SK-N-SH treated with all-trans-retinoic acid at 6 μM for 48 hours (cell line): ENCODE results near the gene KLHL35.

Experiments used
- ATAC-seq: fragments of 200-7000 bp; cut with Tn5 transposase; 3 replicates; pipeline ENCODE4 v1.9.1; 2020; ENCODE audit warnings: mild to moderate bottlenecking, moderate library complexity
- ARNTL ChIP-seq: fragments of 450-650 bp; formaldehyde crosslinking; IDR thresholded peaks from 2 replicates; pipeline ENCODE4 v1.5.0; 2020; ENCODE audit warnings: low read depth, mild to moderate bottlenecking, moderate library complexity, borderline replicate concordance
- BACH2 ChIP-seq: fragments of 250-450 bp; sonication (Bioruptor Pico); IDR thresholded peaks from 2 replicates; pipeline ENCODE4 v1.9.0; 2021; ENCODE audit warnings: mild to moderate bottlenecking, borderline replicate concordance
- CREB5 ChIP-seq: fragments of 250-450 bp; sonication (Bioruptor Pico); IDR thresholded peaks from 2 replicates; pipeline ENCODE4 v1.5.1; 2020; ENCODE audit warnings: low read depth, mild to moderate bottlenecking, moderate library complexity
- CSDC2 ChIP-seq: fragments of 250-450 bp; sonication (Bioruptor Pico); IDR thresholded peaks from 2 replicates; pipeline ENCODE4 v1.5.0; 2020; ENCODE audit warnings: mild to moderate bottlenecking, moderate library complexity
- ESRRG ChIP-seq: fragments of 250-450 bp; sonication (Bioruptor Pico); IDR thresholded peaks from 2 replicates; pipeline ENCODE4 v1.6.1; 2021; ENCODE audit warnings: mild to moderate bottlenecking
- GLIS3 ChIP-seq: fragments of 250-450 bp; sonication (Bioruptor Pico); IDR thresholded peaks from 2 replicates; pipeline ENCODE4 v1.5.0; 2020; ENCODE audit warnings: mild to moderate bottlenecking, moderate library complexity
- ISL1 ChIP-seq: fragments of 250-450 bp; sonication (Bioruptor Pico); IDR thresholded peaks from 2 replicates; pipeline ENCODE4 v2.1.2; 2022; ENCODE audit warnings: mild to moderate bottlenecking, moderate library complexity
- OSR1 ChIP-seq: fragments of 250-450 bp; sonication (Bioruptor Pico); IDR thresholded peaks from 2 replicates; pipeline ENCODE4 v1.8.0; 2022; ENCODE audit warnings: moderate library complexity, mild to moderate bottlenecking, inconsistent platforms
- PATZ1 ChIP-seq: fragments of 250-450 bp; sonication (Bioruptor Pico); IDR thresholded peaks from 2 replicates; pipeline ENCODE4 v1.8.0; 2020; ENCODE audit warnings: mild to moderate bottlenecking, moderate library complexity, borderline replicate concordance
- PPARA ChIP-seq: fragments of 250-450 bp; sonication (Bioruptor Pico); IDR thresholded peaks from 2 replicates; pipeline ENCODE4 v1.5.0; 2020; ENCODE audit warnings: mild to moderate bottlenecking, borderline replicate concordance
- RARB ChIP-seq: fragments of 250-450 bp; sonication (Bioruptor Pico); IDR thresholded peaks from 2 replicates; pipeline ENCODE4 v1.8.0; 2021; ENCODE audit warnings: mild to moderate bottlenecking, moderate library complexity
- SNAI2 ChIP-seq: fragments of 250-450 bp; sonication (Bioruptor Pico); IDR thresholded peaks from 2 replicates; pipeline ENCODE4 v1.5.0; 2020; ENCODE audit warnings: mild to moderate bottlenecking, moderate library complexity
- TCF4 ChIP-seq: fragments of 250-450 bp; sonication (Bioruptor Pico); IDR thresholded peaks from 2 replicates; pipeline ENCODE4 v1.8.0; 2021; ENCODE audit warnings: mild to moderate bottlenecking, moderate library complexity, borderline replicate concordance
- TOX ChIP-seq: fragments of 250-450 bp; sonication (Bioruptor Pico); IDR thresholded peaks from 2 replicates; pipeline ENCODE4 v1.8.0; 2021; ENCODE audit warnings: mild to moderate bottlenecking, moderate library complexity, borderline replicate concordance
- TSHZ2 ChIP-seq: fragments of 250-450 bp; sonication (Bioruptor Pico); IDR thresholded peaks from 2 replicates; pipeline ENCODE4 v1.5.0; 2020; ENCODE audit warnings: mild to moderate bottlenecking, moderate library complexity
- ZC3H10 ChIP-seq: fragments of 250-450 bp; sonication (Bioruptor Pico); IDR thresholded peaks from 2 replicates; pipeline ENCODE4 v1.5.1; 2021; ENCODE audit warnings: mild to moderate bottlenecking, moderate library complexity
- ZFP30 ChIP-seq: fragments of 450-650 bp; formaldehyde crosslinking; IDR thresholded peaks from 2 replicates; pipeline ENCODE4 v1.5.0; 2022; ENCODE audit warnings: mild to moderate bottlenecking, moderate library complexity
- ZNF565 ChIP-seq: fragments of 450-650 bp; formaldehyde crosslinking; conservative IDR thresholded peaks from 2 replicates; pipeline ENCODE4 v1.5.0; 2020; ENCODE audit warnings: low read depth, mild to moderate bottlenecking, moderate library complexity
- ZNF70 ChIP-seq: fragments of 450-650 bp; formaldehyde crosslinking; IDR thresholded peaks from 2 replicates; pipeline ENCODE4 v1.5.0; 2020; ENCODE audit warnings: mild to moderate bottlenecking, moderate library complexity
- ZNF8 ChIP-seq: fragments of 450-650 bp; formaldehyde crosslinking; IDR thresholded peaks from 2 replicates; pipeline ENCODE4 v1.5.0; 2020; ENCODE audit warnings: mild to moderate bottlenecking, moderate library complexity
- TF ChIP-seq, protein P1 (sequence below): fragments of 250-450 bp; sonication (Bioruptor Pico); IDR thresholded peaks from 2 replicates; pipeline ENCODE4 v1.8.0; 2021; ENCODE audit warnings: low read depth, mild to moderate bottlenecking, moderate library complexity, borderline replicate concordance

The KLHL35 gene

GRCh38 chr11:75478783-75479596 lies 46.0 kb upstream of the KLHL35 start:
- no peak for ATAC-seq
- TF ChIP-seq RARB (CRISPR knock-in tag) (no peak), TCF4 (CRISPR knock-in tag) (no peak), ZFP30 (CRISPR knock-in tag) (no peak), BACH2 (CRISPR knock-in tag) (no peak), SNAI2 (CRISPR knock-in tag) (no peak), ZNF8 (CRISPR knock-in tag) (no peak), ESRRG (CRISPR knock-in tag) (no peak), ZC3H10 (CRISPR knock-in tag) (no peak), ARNTL (CRISPR knock-in tag) (no peak), PPARA (CRISPR knock-in tag) (no peak), TOX (no peak), ZNF565 (CRISPR knock-in tag) (no peak)

DNA sequence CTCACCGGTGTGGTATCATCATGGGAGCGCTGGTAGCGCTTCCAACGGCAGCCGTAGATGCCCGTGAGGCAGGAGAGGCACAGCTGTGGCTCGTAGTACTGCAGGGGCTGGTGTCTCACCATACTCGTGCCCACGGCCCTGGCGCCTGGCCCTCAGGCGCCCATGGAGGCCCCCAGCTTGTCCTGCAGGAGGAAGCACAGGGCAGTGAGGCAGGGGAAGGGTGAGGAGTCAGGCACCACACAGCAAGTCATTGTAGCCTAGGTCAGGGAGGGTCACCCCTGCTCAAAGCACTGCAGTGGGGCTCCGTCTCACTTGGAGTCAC lies 44.6 kb upstream of the KLHL35 start:
- no peak for ATAC-seq
- TF ChIP-seq ZC3H10 (CRISPR knock-in tag) (no peak), CREB5 (CRISPR knock-in tag) (no peak), SNAI2 (CRISPR knock-in tag) (no peak), ISL1 (no peak), ESRRG (CRISPR knock-in tag) (no peak), BACH2 (CRISPR knock-in tag) (no peak), ZFP30 (CRISPR knock-in tag) (no peak), TCF4 (CRISPR knock-in tag) (no peak), TSHZ2 (CRISPR knock-in tag) (no peak), OSR1 (CRISPR knock-in tag) (no peak), GLIS3 (CRISPR knock-in tag) (no peak), ZNF70 (CRISPR knock-in tag) (no peak), ZNF8 (CRISPR knock-in tag) (no peak), CSDC2 (CRISPR knock-in tag) (no peak)
- TF ChIP-seq, protein P1, sequence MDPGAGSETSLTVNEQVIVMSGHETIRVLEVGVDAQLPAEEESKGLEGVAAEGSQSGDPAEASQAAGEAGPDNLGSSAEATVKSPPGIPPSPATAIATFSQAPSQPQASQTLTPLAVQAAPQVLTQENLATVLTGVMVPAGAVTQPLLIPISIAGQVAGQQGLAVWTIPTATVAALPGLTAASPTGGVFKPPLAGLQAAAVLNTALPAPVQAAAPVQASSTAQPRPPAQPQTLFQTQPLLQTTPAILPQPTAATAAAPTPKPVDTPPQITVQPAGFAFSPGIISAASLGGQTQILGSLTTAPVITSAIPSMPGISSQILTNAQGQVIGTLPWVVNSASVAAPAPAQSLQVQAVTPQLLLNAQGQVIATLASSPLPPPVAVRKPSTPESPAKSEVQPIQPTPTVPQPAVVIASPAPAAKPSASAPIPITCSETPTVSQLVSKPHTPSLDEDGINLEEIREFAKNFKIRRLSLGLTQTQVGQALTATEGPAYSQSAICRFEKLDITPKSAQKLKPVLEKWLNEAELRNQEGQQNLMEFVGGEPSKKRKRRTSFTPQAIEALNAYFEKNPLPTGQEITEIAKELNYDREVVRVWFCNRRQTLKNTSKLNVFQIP (CRISPR knock-in tag) = no peak

GRCh38 chr11:75476739-75477613 lies 44.0 kb upstream of the KLHL35 start:
- TF ChIP-seq ZNF8 (CRISPR knock-in tag) (no peak), SNAI2 (CRISPR knock-in tag) (no peak), PATZ1 (no peak), ARNTL (CRISPR knock-in tag) (no peak), RARB (CRISPR knock-in tag) (no peak), TSHZ2 (CRISPR knock-in tag) (no peak), CSDC2 (CRISPR knock-in tag) (no peak)
- TF ChIP-seq, protein P1 (CRISPR knock-in tag) = no peak
- TF ChIP-seq, all 23 proteins: peak for 0
- no peak for ATAC-seq
